ENCODE results near the gene HMGXB3.

DNA sequence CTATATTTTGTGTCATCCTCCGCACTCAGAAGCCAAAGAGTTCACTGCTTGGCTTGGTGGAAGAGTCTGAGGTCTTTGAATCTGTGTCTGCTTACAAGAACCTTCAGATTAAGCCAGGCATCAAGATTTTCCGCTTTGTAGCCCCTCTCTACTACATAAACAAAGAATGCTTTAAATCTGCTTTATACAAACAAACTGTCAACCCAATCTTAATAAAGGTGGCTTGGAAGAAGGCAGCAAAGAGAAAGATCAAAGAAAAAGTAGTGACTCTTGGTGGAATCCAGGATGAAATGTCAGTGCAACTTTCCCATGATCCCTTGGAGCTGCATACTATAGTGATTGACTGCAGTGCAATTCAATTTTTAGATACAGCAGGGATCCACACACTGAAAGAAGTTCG, 19.3 kb upstream of the HMGXB3 start:
- TF ChIP-seq, protein P1, sequence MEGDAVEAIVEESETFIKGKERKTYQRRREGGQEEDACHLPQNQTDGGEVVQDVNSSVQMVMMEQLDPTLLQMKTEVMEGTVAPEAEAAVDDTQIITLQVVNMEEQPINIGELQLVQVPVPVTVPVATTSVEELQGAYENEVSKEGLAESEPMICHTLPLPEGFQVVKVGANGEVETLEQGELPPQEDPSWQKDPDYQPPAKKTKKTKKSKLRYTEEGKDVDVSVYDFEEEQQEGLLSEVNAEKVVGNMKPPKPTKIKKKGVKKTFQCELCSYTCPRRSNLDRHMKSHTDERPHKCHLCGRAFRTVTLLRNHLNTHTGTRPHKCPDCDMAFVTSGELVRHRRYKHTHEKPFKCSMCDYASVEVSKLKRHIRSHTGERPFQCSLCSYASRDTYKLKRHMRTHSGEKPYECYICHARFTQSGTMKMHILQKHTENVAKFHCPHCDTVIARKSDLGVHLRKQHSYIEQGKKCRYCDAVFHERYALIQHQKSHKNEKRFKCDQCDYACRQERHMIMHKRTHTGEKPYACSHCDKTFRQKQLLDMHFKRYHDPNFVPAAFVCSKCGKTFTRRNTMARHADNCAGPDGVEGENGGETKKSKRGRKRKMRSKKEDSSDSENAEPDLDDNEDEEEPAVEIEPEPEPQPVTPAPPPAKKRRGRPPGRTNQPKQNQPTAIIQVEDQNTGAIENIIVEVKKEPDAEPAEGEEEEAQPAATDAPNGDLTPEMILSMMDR (IDR thresholded peaks at IDR 0.05; ENCODE audit: poor library complexity, severe bottlenecking) = no peak
- TF ChIP-seq RAD21 (conservative IDR thresholded peaks at IDR 0.05) (no peak), EZH2 (IDR thresholded peaks at IDR 0.05; ENCODE audit: borderline replicate concordance, insufficient read depth, low read length, poor library complexity, severe bottlenecking) (no peak), MXI1 (conservative IDR thresholded peaks at IDR 0.05; ENCODE audit: poor library complexity, severe bottlenecking) (no peak), POLR2AphosphoS5 (IDR thresholded peaks at IDR 0.05) (no peak), TAF1 (IDR thresholded peaks at IDR 0.05; ENCODE audit: low read depth) (no peak)
- TF ChIP-seq, protein P2, sequence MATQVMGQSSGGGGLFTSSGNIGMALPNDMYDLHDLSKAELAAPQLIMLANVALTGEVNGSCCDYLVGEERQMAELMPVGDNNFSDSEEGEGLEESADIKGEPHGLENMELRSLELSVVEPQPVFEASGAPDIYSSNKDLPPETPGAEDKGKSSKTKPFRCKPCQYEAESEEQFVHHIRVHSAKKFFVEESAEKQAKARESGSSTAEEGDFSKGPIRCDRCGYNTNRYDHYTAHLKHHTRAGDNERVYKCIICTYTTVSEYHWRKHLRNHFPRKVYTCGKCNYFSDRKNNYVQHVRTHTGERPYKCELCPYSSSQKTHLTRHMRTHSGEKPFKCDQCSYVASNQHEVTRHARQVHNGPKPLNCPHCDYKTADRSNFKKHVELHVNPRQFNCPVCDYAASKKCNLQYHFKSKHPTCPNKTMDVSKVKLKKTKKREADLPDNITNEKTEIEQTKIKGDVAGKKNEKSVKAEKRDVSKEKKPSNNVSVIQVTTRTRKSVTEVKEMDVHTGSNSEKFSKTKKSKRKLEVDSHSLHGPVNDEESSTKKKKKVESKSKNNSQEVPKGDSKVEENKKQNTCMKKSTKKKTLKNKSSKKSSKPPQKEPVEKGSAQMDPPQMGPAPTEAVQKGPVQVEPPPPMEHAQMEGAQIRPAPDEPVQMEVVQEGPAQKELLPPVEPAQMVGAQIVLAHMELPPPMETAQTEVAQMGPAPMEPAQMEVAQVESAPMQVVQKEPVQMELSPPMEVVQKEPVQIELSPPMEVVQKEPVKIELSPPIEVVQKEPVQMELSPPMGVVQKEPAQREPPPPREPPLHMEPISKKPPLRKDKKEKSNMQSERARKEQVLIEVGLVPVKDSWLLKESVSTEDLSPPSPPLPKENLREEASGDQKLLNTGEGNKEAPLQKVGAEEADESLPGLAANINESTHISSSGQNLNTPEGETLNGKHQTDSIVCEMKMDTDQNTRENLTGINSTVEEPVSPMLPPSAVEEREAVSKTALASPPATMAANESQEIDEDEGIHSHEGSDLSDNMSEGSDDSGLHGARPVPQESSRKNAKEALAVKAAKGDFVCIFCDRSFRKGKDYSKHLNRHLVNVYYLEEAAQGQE (IDR thresholded peaks at IDR 0.05; ENCODE audit: borderline replicate concordance) = no peak
